HEK293 (cell line): ENCODE results near the gene WDR88.
A peak's percentile ranks its signal among the peaks of the same experiment; 100 is the strongest.

Experiments used
- CTCF ChIA-PET: fragments of 350-600 bp; formaldehyde crosslinking; extraction: SDS; loops from one replicate; lab custom pipeline; 2021; ENCODE audit warnings: antibody characterized with exemption; lab: Yijun Ruan, JAX
- POLR2A ChIA-PET: fragments of 300-600 bp; formaldehyde crosslinking; extraction: SDS; loops from one replicate; lab custom pipeline; 2020; ENCODE audit warnings: antibody characterized with exemption, inconsistent platforms; lab: Yijun Ruan, JAX
- H3K27ac ChIP-seq: fragments of 200-500 bp; sonication (Bioruptor generic); 2 replicates; pipeline ENCODE4 v1.5.1; 2014; ENCODE audit warnings: low read depth, low read length, control low read depth, inconsistent platforms; ENCODE audit errors: extremely low read depth
- H3K36me3 ChIP-seq, 2 experiments: fragments of 200-500 bp in 1 of 2; sonication (Bioruptor generic) in 1 of 2; 1 replicate in 1 of 2; 2 replicates in 1 of 2; pipeline ENCODE4 v1.5.1; 2014 to 2017; ENCODE audit warnings: inconsistent platforms in 2 of 2, low read length in 2 of 2; ENCODE audit not compliant: control insufficient read depth in 2 of 2, insufficient read depth in 1 of 2
- H3K4me1 ChIP-seq: fragments of 200-500 bp; sonication (Bioruptor generic); 2 replicates; pipeline ENCODE4 v1.5.1; 2014; ENCODE audit warnings: mild to moderate bottlenecking, low read length, inconsistent platforms; ENCODE audit not compliant: control insufficient read depth, insufficient read depth
- H3K4me3 ChIP-seq: 2 replicates; pipeline ENCODE4 v1.5.1; 2011; ENCODE audit warnings: low read depth, mild to moderate bottlenecking, control low read depth, low read length, moderate library complexity
- H3K9me3 ChIP-seq: fragments of 200-500 bp; sonication (Bioruptor generic); 2 replicates; pipeline ENCODE4 v1.5.1; 2014; ENCODE audit warnings: low read depth, low read length, inconsistent platforms; ENCODE audit not compliant: control insufficient read depth, insufficient read depth
- CTCF ChIP-seq: fragments of 450-650 bp; formaldehyde crosslinking; IDR thresholded peaks from 2 replicates; pipeline ENCODE4 v1.5.1; 2016; ENCODE audit warnings: missing biosample characterization, missing genetic modification characterization
- ELK4 ChIP-seq: IDR thresholded peaks from 2 replicates; pipeline ENCODE4 v1.6.1; 2011; ENCODE audit warnings: mild to moderate bottlenecking, low read depth, low read length, borderline replicate concordance
- GLIS2 ChIP-seq: fragments of 450-650 bp; formaldehyde crosslinking; IDR thresholded peaks from 2 replicates; pipeline ENCODE4 v1.5.1; 2016; ENCODE audit warnings: missing biosample characterization, missing genetic modification characterization
- KLF9 ChIP-seq: fragments of 450-650 bp; formaldehyde crosslinking; IDR thresholded peaks from 2 replicates; pipeline ENCODE4 v1.5.1; 2016; ENCODE audit warnings: missing biosample characterization, missing genetic modification characterization, low read depth
- SALL2 ChIP-seq: fragments of 450-650 bp; formaldehyde crosslinking; IDR thresholded peaks from 2 replicates; pipeline ENCODE4 v1.5.0; 2017; ENCODE audit warnings: missing biosample characterization, mild to moderate bottlenecking, missing genetic modification characterization, borderline replicate concordance
- SETDB1 ChIP-seq: IDR thresholded peaks from one replicate; pipeline ENCODE4 v1.6.1; 2017; ENCODE audit warnings: mild to moderate bottlenecking, low read length, moderate library complexity, mixed read lengths; ENCODE audit not compliant: insufficient read length
- ZBTB21 ChIP-seq: fragments of 450-650 bp; formaldehyde crosslinking; IDR thresholded peaks from 2 replicates; pipeline ENCODE4 v1.5.1; 2017; ENCODE audit warnings: missing biosample characterization, missing genetic modification characterization
- ZBTB49 ChIP-seq: fragments of 450-650 bp; formaldehyde crosslinking; IDR thresholded peaks from 2 replicates; pipeline ENCODE4 v1.5.1; 2016; ENCODE audit warnings: missing biosample characterization, missing genetic modification characterization, low read depth
- ZBTB6 ChIP-seq: fragments of 450-650 bp; formaldehyde crosslinking; IDR thresholded peaks from 2 replicates; pipeline ENCODE4 v1.5.1; 2017; ENCODE audit warnings: missing biosample characterization, missing genetic modification characterization
- ZBTB8A ChIP-seq: fragments of 450-650 bp; formaldehyde crosslinking; IDR thresholded peaks from 2 replicates; pipeline ENCODE4 v1.5.1; 2016; ENCODE audit warnings: missing biosample characterization, missing genetic modification characterization
- ZIC2 ChIP-seq: fragments of 450-650 bp; formaldehyde crosslinking; IDR thresholded peaks from 2 replicates; pipeline ENCODE4 v1.5.1; 2016; ENCODE audit warnings: missing biosample characterization, missing genetic modification characterization
- ZNF121 ChIP-seq: fragments of 450-650 bp; formaldehyde crosslinking; IDR thresholded peaks from 2 replicates; pipeline ENCODE4 v1.5.1; 2016; ENCODE audit warnings: missing biosample characterization, missing genetic modification characterization
- ZNF133 ChIP-seq: fragments of 450-650 bp; formaldehyde crosslinking; IDR thresholded peaks from 2 replicates; pipeline ENCODE4 v1.5.1; 2016; ENCODE audit warnings: missing biosample characterization, missing genetic modification characterization
- ZNF155 ChIP-seq: fragments of 450-650 bp; formaldehyde crosslinking; IDR thresholded peaks from 2 replicates; pipeline ENCODE4 v1.5.1; 2016; ENCODE audit warnings: missing biosample characterization, missing genetic modification characterization
- ZNF16 ChIP-seq: fragments of 450-650 bp; formaldehyde crosslinking; IDR thresholded peaks from 2 replicates; pipeline ENCODE4 v1.5.1; 2016; ENCODE audit warnings: low read depth, missing biosample characterization, missing genetic modification characterization
- ZNF169 ChIP-seq: fragments of 450-650 bp; formaldehyde crosslinking; IDR thresholded peaks from 2 replicates; pipeline ENCODE4 v1.5.1; 2016; ENCODE audit warnings: missing biosample characterization, missing genetic modification characterization
- ZNF174 ChIP-seq: fragments of 450-650 bp; formaldehyde crosslinking; IDR thresholded peaks from 2 replicates; pipeline ENCODE4 v1.5.0; 2017; ENCODE audit warnings: missing biosample characterization, mild to moderate bottlenecking, missing genetic modification characterization
- ZNF2 ChIP-seq: fragments of 450-650 bp; formaldehyde crosslinking; IDR thresholded peaks from 2 replicates; pipeline ENCODE4 v1.5.1; 2016; ENCODE audit warnings: missing biosample characterization, missing genetic modification characterization
- ZNF324 ChIP-seq: fragments of 450-650 bp; formaldehyde crosslinking; IDR thresholded peaks from 2 replicates; pipeline ENCODE4 v1.5.1; 2016; ENCODE audit warnings: missing biosample characterization, missing genetic modification characterization
- ZNF404 ChIP-seq: fragments of 450-650 bp; formaldehyde crosslinking; IDR thresholded peaks from 2 replicates; pipeline ENCODE4 v1.5.1; 2017; ENCODE audit warnings: missing biosample characterization, missing genetic modification characterization
- ZNF423 ChIP-seq: fragments of 450-650 bp; formaldehyde crosslinking; IDR thresholded peaks from 2 replicates; pipeline ENCODE4 v1.5.1; 2016; ENCODE audit warnings: missing biosample characterization, missing genetic modification characterization
- ZNF510 ChIP-seq: fragments of 450-650 bp; formaldehyde crosslinking; IDR thresholded peaks from 2 replicates; pipeline ENCODE4 v1.5.1; 2018; ENCODE audit warnings: mild to moderate bottlenecking, missing genetic modification characterization, missing biosample characterization; ENCODE audit not compliant: insufficient replicate concordance
- ZNF513 ChIP-seq: fragments of 450-650 bp; IDR thresholded peaks from 2 replicates; pipeline ENCODE4 v1.5.1; 2018; ENCODE audit warnings: missing biosample characterization, missing genetic modification characterization
- ZNF621 ChIP-seq: fragments of 450-650 bp; formaldehyde crosslinking; IDR thresholded peaks from 2 replicates; pipeline ENCODE4 v1.5.1; 2017; ENCODE audit warnings: missing biosample characterization, missing genetic modification characterization
- ZNF639 ChIP-seq: fragments of 450-650 bp; formaldehyde crosslinking; IDR thresholded peaks from 2 replicates; pipeline ENCODE4 v1.5.1; 2016; ENCODE audit warnings: missing biosample characterization, missing genetic modification characterization
- ZNF76 ChIP-seq: fragments of 450-650 bp; formaldehyde crosslinking; IDR thresholded peaks from 2 replicates; pipeline ENCODE4; 2016; ENCODE audit warnings: low read depth, missing biosample characterization, missing genetic modification characterization, borderline replicate concordance
- ZNF785 ChIP-seq: fragments of 450-650 bp; formaldehyde crosslinking; IDR thresholded peaks from 2 replicates; pipeline ENCODE4 v1.5.1; 2016; ENCODE audit warnings: missing biosample characterization, missing genetic modification characterization

The WDR88 gene

GRCh38 chr19:33175156-33175782 is 43.4 kb downstream of the WDR88 start (continued):
- TF ChIP-seq ZNF513 (tag by site-specific recombination) (peak; percentile 80), ZNF639 (tag by site-specific recombination) (no peak), ZNF324 (tag by site-specific recombination) (no peak), ZBTB8A (tag by site-specific recombination) (no peak), GLIS2 (tag by site-specific recombination) (no peak), ZIC2 (no peak), ZNF404 (no peak), ZNF169 (tag by site-specific recombination) (no peak)

GRCh38 chr19:33175886-33176669 is 44.2 kb downstream of the WDR88 start:
- Histone ChIP-seq H3K36me3 (peaks cover 0 to 5% of the 10 kb centered on the region in 2 experiments; a peak in 1 of 3 replicates), H3K4me1 (peaks cover 20% of the 10 kb centered on the region), H3K27ac (peak overlapping the region; percentile 88), H3K9me3 (no peaks in the 10 kb centered on the region), H3K4me3 (peak overlapping the region; percentile 59)
- CTCF ChIA-PET, result interaction anchor here (0.6 to 13.1 kb wide), 18 partner anchors 9 to 1308 kb away, joined by 3 to 154 read pairs (median 6); partner anchors contain the start of gene LRP3
- POLR2A ChIA-PET, result interaction anchor here (0.5 to 3.0 kb wide), 31 partner anchors 8 to 1307 kb away, joined by 3 to 43 read pairs (median 5); partner anchors contain the start of genes ANKRD27, CEBPA, CEBPG and CEP89
- TF ChIP-seq SETDB1 (no peak), ZNF2 (no peak), ZNF121 (no peak), ZBTB21 (tag by site-specific recombination) (no peak; the same call in 1 of the 2 replicates), ZNF174 (no peak), CTCF (peak; percentile 63), ZNF16 (tag by site-specific recombination) (no peak), ZNF76 (tag by site-specific recombination) (no peak), ZNF510 (tag by site-specific recombination) (no peak), ZNF423 (no peak), ZNF785 (tag by site-specific recombination) (no peak), ZBTB49 (no peak), SALL2 (tag by site-specific recombination) (no peak), ZNF621 (no peak), KLF9 (tag by site-specific recombination) (no peak), ZNF133 (tag by site-specific recombination) (no peak), ZBTB6 (tag by site-specific recombination) (no peak), ELK4 (no peak), ZNF155 (tag by site-specific recombination) (no peak)
